ENCODE data around the gene ARID1A. TPM values are rescaled to one million over a fixed set of nuclear protein-coding genes. Genes with fewer than 3 reads are reported as not detected.

Gene ARID1A
- total RNA-seq, 4 donors from 2014 or later, result 53.3 to 77.2 (median 54.9) TPM

DNA sequence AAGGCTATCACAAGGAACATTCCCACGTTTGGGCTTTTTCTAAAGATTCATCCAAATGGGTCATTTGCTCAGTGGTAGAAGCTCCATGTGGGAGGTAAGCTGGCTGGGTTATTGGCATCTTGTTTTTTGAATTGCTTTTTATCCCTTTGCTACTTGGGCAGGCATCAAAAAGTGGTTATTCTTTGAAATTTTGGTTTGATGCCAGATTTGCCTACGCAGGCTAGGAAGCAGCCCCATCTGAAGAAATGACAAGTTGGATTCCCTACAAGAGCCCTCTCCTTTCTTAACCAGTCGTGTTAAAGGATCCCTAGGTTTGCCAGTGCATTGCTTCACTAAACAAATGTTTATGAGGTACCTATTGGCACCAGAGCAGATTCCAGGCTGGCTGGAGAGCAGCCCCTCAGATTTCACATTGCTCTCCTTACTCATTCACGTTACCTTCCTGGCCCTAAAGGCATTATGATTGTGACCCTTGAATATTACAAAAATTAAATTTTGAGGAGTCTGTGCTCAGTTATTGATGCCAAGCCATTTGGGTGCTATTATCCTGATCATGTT is 38.8 kb downstream of the ARID1A start:
- TF ChIP-seq CTCF (IDR thresholded peaks at IDR 0.05), result no peak
- TF ChIP-seq POLR2A (IDR thresholded peaks at IDR 0.05), result no peak
- no peak for DNase-seq (ENCODE audit: low spot score in 2 of 2)
- H3K4me3 ChIP-seq (ENCODE audit: low read depth, poor library complexity, severe bottlenecking), result no peak overlapping the region
- intact Hi-C loops (cut with DNase I; ENCODE audit: low total_unique reads), result no loop called here
- 42 to 62% methylated on average over 4 of the region's 4 CpGs for WGBS, 2 donors

- DNase-seq (ENCODE audit: low spot score in 2 of 2), result no peak
- TF ChIP-seq POLR2A (IDR thresholded peaks at IDR 0.05) (no peak), CTCF (IDR thresholded peaks at IDR 0.05) (no peak)
- intact Hi-C loops (cut with DNase I; ENCODE audit: low total_unique reads), result no loop called here
- 77 to 82% methylated on average over 4 of the region's 4 CpGs for WGBS, 2 donors
- H3K4me3 ChIP-seq (ENCODE audit: low read depth, poor library complexity, severe bottlenecking), result no peak overlapping the region
These were observed 43.6 kb downstream of the ARID1A start for GRCh38 chr1:26739329-26739914.

DNA sequence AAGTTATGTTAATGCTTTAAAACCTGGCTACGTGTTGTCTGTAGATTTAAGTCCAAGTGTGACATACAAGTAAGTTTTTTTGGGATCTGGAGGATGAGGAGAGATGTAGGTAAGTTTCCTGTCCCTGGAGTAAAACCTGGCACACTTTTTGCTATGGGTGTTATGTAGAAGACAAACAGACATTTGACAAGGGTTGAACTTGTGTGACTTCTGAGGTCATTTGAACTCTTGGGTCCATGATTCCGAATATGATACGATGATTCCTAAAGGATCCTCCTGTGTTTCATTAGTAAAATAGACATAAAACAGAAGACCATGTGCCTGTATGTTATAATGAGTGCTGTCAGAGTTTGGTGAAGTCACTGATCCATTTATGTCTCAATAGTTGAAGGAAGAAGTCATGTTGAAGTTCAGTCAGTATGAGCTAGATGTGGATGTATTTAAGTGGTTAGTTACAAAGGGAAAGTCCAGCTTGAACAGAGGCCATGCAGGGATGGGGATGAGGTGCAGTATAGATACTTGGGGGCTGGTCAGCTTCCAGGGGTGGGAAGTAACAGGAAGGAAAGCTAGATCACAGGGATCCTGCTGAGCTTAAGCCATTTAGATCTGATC is 44.3 kb downstream of the ARID1A start:
- TF ChIP-seq CTCF (IDR thresholded peaks at IDR 0.05) (no peak), POLR2A (IDR thresholded peaks at IDR 0.05) (no peak)
- no peak overlapping the region for H3K4me3 ChIP-seq (ENCODE audit: low read depth, poor library complexity, severe bottlenecking)
- 64% methylated on average over 3 of the region's 3 CpGs for WGBS, 2 donors
- intact Hi-C loops (cut with DNase I; ENCODE audit: low total_unique reads), result no loop called here
- DNase-seq (ENCODE audit: low spot score in 2 of 2), result no peak

DNA sequence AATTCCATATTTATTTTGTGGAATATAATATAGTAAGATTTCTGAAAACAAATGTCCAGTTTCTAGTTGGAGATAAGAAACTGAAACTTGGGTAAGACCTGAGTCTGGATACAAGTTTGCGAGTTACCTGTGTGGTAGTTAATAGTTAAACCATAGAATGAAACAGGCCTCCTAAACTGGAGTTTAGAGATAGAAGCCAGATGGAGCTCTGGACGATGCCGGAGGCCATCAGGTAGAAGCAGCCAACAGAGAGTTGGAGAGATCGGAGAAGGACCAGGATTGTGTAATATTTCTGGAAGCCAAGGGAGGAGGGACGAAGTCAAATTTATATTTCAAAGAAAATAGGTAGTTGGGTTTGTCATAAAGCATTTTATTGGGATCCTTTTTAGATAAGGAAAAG is 45.1 kb downstream of the ARID1A start:
- no peak for DNase-seq (ENCODE audit: low spot score in 2 of 2)
- H3K4me3 ChIP-seq (ENCODE audit: low read depth, poor library complexity, severe bottlenecking), result no peak overlapping the region
- no peak for TF ChIP-seq POLR2A (IDR thresholded peaks at IDR 0.05)
- TF ChIP-seq CTCF (IDR thresholded peaks at IDR 0.05), result no peak
- intact Hi-C loops (cut with DNase I; ENCODE audit: low total_unique reads), result no loop called here
- WGBS, 2 donors, result 69 to 72% methylated on average over 5 of the region's 5 CpGs

DNA sequence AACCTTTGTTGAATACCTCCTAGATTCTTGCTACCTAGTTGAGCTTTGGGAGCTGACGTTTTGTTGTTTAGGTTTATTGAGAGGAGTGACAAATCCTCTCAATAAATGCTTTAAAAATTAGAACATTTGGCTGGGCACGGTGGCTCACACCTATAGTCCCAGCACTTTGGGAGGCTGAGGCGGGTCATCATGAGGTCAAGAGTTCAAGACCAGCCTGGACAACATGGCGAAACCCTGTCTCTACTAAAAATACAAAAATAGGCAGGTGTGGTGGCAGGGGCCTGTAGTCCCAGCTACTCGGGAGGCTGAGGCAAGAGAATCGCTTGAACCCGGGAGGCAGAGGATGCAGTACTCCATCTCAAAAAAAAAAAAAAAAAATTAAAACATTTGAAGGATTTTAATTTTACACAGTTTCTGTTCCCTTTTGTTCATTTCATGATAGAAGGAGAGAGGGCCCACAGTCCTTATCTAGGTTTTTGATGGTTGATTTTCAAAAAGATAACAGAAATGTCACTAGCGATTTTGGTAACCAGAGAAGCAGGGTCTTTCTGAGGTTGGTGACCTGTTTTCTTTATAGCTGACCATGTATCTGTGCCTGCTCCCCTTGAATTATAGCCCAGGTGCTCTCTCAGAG is 47.7 kb downstream of the ARID1A start:
- 86% methylated on average over 8 of the region's 8 CpGs for WGBS, 2 donors
- intact Hi-C loops (cut with DNase I; ENCODE audit: low total_unique reads), result no loop called here
- no peak overlapping the region for H3K4me3 ChIP-seq (ENCODE audit: low read depth, poor library complexity, severe bottlenecking)
- no peak for DNase-seq (ENCODE audit: low spot score in 2 of 2)
- no peak for TF ChIP-seq POLR2A (IDR thresholded peaks at IDR 0.05)
- TF ChIP-seq CTCF (IDR thresholded peaks at IDR 0.05), result no peak
